ENCODE results near the gene RANBP10.

Gene RANBP10

GRCh38 chr16:67683767-67684166 is 122.6 kb downstream of the RANBP10 start:
- Mint-ChIP-seq H3K4me1 (no peaks in the 10 kb centered on the region), H3K36me3 (ENCODE audit: insufficient read depth) (peaks cover 3% of the 10 kb centered on the region), H3K27me3 (no peaks in the 10 kb centered on the region), H3K4me3 (no peak overlapping the region), H3K27ac (ENCODE audit: low read depth) (no peak overlapping the region), H3K9me3 (no peaks in the 10 kb centered on the region)
- no peak for ATAC-seq (replicated peaks; ENCODE audit: extremely low read depth, poor library complexity, severe bottlenecking)
- DNase-seq (ENCODE audit: low spot score in 2 of 2), result no peak

- Mint-ChIP-seq H3K4me1 (no peaks in the 10 kb centered on the region), H3K9me3 (no peaks in the 10 kb centered on the region), H3K4me3 (no peak overlapping the region), H3K27ac (ENCODE audit: low read depth) (no peak overlapping the region), H3K27me3 (no peaks in the 10 kb centered on the region), H3K36me3 (ENCODE audit: insufficient read depth) (peaks cover 3% of the 10 kb centered on the region)
- no peak for DNase-seq (ENCODE audit: low spot score in 2 of 2)
- no peak for ATAC-seq (replicated peaks; ENCODE audit: extremely low read depth, poor library complexity, severe bottlenecking)
Measured at GRCh38 chr16:67679935-67680897, 126.1 kb downstream of the RANBP10 start.

- Mint-ChIP-seq H3K4me3 (no peak overlapping the region), H3K9me3 (no peaks in the 10 kb centered on the region), H3K36me3 (ENCODE audit: insufficient read depth) (peaks cover 1% of the 10 kb centered on the region), H3K27me3 (no peaks in the 10 kb centered on the region), H3K27ac (ENCODE audit: low read depth) (no peak overlapping the region), H3K4me1 (no peaks in the 10 kb centered on the region)
- DNase-seq (ENCODE audit: low spot score in 2 of 2), result no peak
- no peak for ATAC-seq (replicated peaks; ENCODE audit: extremely low read depth, poor library complexity, severe bottlenecking)
Measured at GRCh38 chr16:67678354-67679023, 127.9 kb downstream of the RANBP10 start.

GRCh38 chr16:67677712-67678111 is 128.6 kb downstream of the RANBP10 start:
- no peaks in the 10 kb centered on the region for H3K9me3 Mint-ChIP-seq
- no peaks in the 10 kb centered on the region for H3K4me1 Mint-ChIP-seq
- ATAC-seq (replicated peaks; ENCODE audit: extremely low read depth, poor library complexity, severe bottlenecking), result no peak
- H3K36me3 Mint-ChIP-seq (ENCODE audit: insufficient read depth), result peaks cover 1% of the 10 kb centered on the region
- H3K4me3 Mint-ChIP-seq, result no peak overlapping the region
- no peak for DNase-seq (ENCODE audit: low spot score in 2 of 2)
- no peaks in the 10 kb centered on the region for H3K27me3 Mint-ChIP-seq
- H3K27ac Mint-ChIP-seq (ENCODE audit: low read depth), result no peak overlapping the region

- Mint-ChIP-seq H3K4me1 (no peaks in the 10 kb centered on the region), H3K27ac (ENCODE audit: low read depth) (no peak overlapping the region)
- ATAC-seq (replicated peaks; ENCODE audit: extremely low read depth, poor library complexity, severe bottlenecking), result no peak
Measured at GRCh38 chr16:67676939-67677338, 129.4 kb downstream of the RANBP10 start.

GRCh38 chr16:67676516-67676915 is 129.8 kb downstream of the RANBP10 start:
- Mint-ChIP-seq H3K27ac (ENCODE audit: low read depth) (no peak overlapping the region), H3K4me3 (no peak overlapping the region)

More at GRCh38 chr16:67676939-67677338, 129.4 kb downstream of the RANBP10 start:
- no peak overlapping the region for H3K4me3 Mint-ChIP-seq
- no peaks in the 10 kb centered on the region for H3K27me3 Mint-ChIP-seq
- H3K9me3 Mint-ChIP-seq, result no peaks in the 10 kb centered on the region
- H3K36me3 Mint-ChIP-seq (ENCODE audit: insufficient read depth), result peaks cover 1% of the 10 kb centered on the region
- no peak for DNase-seq (ENCODE audit: low spot score in 2 of 2)

GRCh38 chr16:67675999-67676398 is 130.4 kb downstream of the RANBP10 start:
- Mint-ChIP-seq H3K27ac (ENCODE audit: low read depth) (no peak overlapping the region), H3K36me3 (ENCODE audit: insufficient read depth) (peaks cover 1% of the 10 kb centered on the region), H3K4me3 (no peak overlapping the region), H3K9me3 (no peaks in the 10 kb centered on the region), H3K4me1 (no peaks in the 10 kb centered on the region), H3K27me3 (no peaks in the 10 kb centered on the region)
- DNase-seq (ENCODE audit: low spot score in 2 of 2) (no peak), ATAC-seq (replicated peaks; ENCODE audit: extremely low read depth, poor library complexity, severe bottlenecking) (no peak)

More at GRCh38 chr16:67676516-67676915, 129.8 kb downstream of the RANBP10 start:
- no peaks in the 10 kb centered on the region for H3K27me3 Mint-ChIP-seq
- H3K36me3 Mint-ChIP-seq (ENCODE audit: insufficient read depth), result peaks cover 1% of the 10 kb centered on the region
- ATAC-seq (replicated peaks; ENCODE audit: extremely low read depth, poor library complexity, severe bottlenecking), result no peak
- H3K9me3 Mint-ChIP-seq, result no peaks in the 10 kb centered on the region
- no peak for DNase-seq (ENCODE audit: low spot score in 2 of 2)
- no peaks in the 10 kb centered on the region for H3K4me1 Mint-ChIP-seq

- H3K4me1 Mint-ChIP-seq, result no peaks in the 10 kb centered on the region
Measured at GRCh38 chr16:67675579-67675935, 130.8 kb downstream of the RANBP10 start.

GRCh38 chr16:67674851-67675578 is 131.3 kb downstream of the RANBP10 start:
- Mint-ChIP-seq H3K27me3 (no peaks in the 10 kb centered on the region), H3K4me1 (no peaks in the 10 kb centered on the region), H3K4me3 (no peak overlapping the region), H3K36me3 (ENCODE audit: insufficient read depth) (no peaks in the 10 kb centered on the region), H3K27ac (ENCODE audit: low read depth) (no peak overlapping the region), H3K9me3 (no peaks in the 10 kb centered on the region)
- DNase-seq (ENCODE audit: low spot score in 2 of 2) (no peak), ATAC-seq (replicated peaks; ENCODE audit: extremely low read depth, poor library complexity, severe bottlenecking) (no peak)

More at GRCh38 chr16:67675579-67675935, 130.8 kb downstream of the RANBP10 start:
- ATAC-seq (replicated peaks; ENCODE audit: extremely low read depth, poor library complexity, severe bottlenecking), result no peak
- no peaks in the 10 kb centered on the region for H3K27me3 Mint-ChIP-seq
- H3K27ac Mint-ChIP-seq (ENCODE audit: low read depth), result no peak overlapping the region
- no peaks in the 10 kb centered on the region for H3K36me3 Mint-ChIP-seq (ENCODE audit: insufficient read depth)
- no peak overlapping the region for H3K4me3 Mint-ChIP-seq
- no peaks in the 10 kb centered on the region for H3K9me3 Mint-ChIP-seq
- no peak for DNase-seq (ENCODE audit: low spot score in 2 of 2)

GRCh38 chr16:67673712-67674580 is 132.4 kb downstream of the RANBP10 start:
- no peak overlapping the region for H3K27ac Mint-ChIP-seq (ENCODE audit: low read depth)
- H3K27me3 Mint-ChIP-seq, result no peaks in the 10 kb centered on the region
- DNase-seq (ENCODE audit: low spot score in 2 of 2) (no peak), ATAC-seq (replicated peaks; ENCODE audit: extremely low read depth, poor library complexity, severe bottlenecking) (no peak)
- H3K4me3 Mint-ChIP-seq, result no peak overlapping the region
- no peaks in the 10 kb centered on the region for H3K9me3 Mint-ChIP-seq
- no peaks in the 10 kb centered on the region for H3K4me1 Mint-ChIP-seq
- H3K36me3 Mint-ChIP-seq (ENCODE audit: insufficient read depth), result no peaks in the 10 kb centered on the region

Measured in central memory CD8-positive, alpha-beta T cell (primary cell).